Ammon's horn (tissue), 1 donor: ENCODE results near the gene PDE8A.
"Not testable (repeated sequence)": the region's sequence is repeated elsewhere in the genome, so short reads cannot be mapped to it uniquely, and the experiment has no call there.

Experiments used
- DNase-seq: peaks from one replicate; pipeline ENCODE4 v3.0.0-alpha.2; 2016; ENCODE audit warnings: low spot score

PDE8A gene

GRCh38 chr15:84988909-84989644, 7.4 kb downstream of the PDE8A start:
- DNase-seq, result no peak

GRCh38 chr15:84990507-84990906, 8.9 kb downstream of the PDE8A start:
- DNase-seq, result no peak

- no peak for DNase-seq
Measured at GRCh38 chr15:84991014-84991712, 9.5 kb downstream of the PDE8A start.

GRCh38 chr15:84992157-84992944, 10.7 kb downstream of the PDE8A start:
- no peak for DNase-seq

GRCh38 chr15:84996055-84996454, 14.4 kb downstream of the PDE8A start:
- DNase-seq, result no peak

- DNase-seq, result not testable (repeated sequence)
Measured at GRCh38 chr15:84996714-84997113, 15.1 kb downstream of the PDE8A start.

- DNase-seq, result not testable (repeated sequence)
Measured at GRCh38 chr15:84997214-84997613, 15.6 kb downstream of the PDE8A start.

GRCh38 chr15:85000189-85000864, 18.7 kb downstream of the PDE8A start:
- no peak for DNase-seq

- no peak for DNase-seq
Measured at GRCh38 chr15:85000937-85001336, 19.3 kb downstream of the PDE8A start.

- DNase-seq, result no peak
Measured at GRCh38 chr15:85002517-85002916, 20.9 kb downstream of the PDE8A start.

- peak; percentile 54 for DNase-seq
Measured at GRCh38 chr15:85003593-85004312, 22.1 kb downstream of the PDE8A start.

GRCh38 chr15:85004550-85004949, 22.9 kb downstream of the PDE8A start:
- no peak for DNase-seq

GRCh38 chr15:85005319-85005718, 23.7 kb downstream of the PDE8A start:
- DNase-seq, result no peak

GRCh38 chr15:85005746-85006145, 24.1 kb downstream of the PDE8A start:
- no peak for DNase-seq

GRCh38 chr15:85006201-85006600, 24.5 kb downstream of the PDE8A start:
- DNase-seq, result no peak

GRCh38 chr15:85006655-85007054, 25.0 kb downstream of the PDE8A start:
- no peak for DNase-seq

GRCh38 chr15:85007137-85007536, 25.5 kb downstream of the PDE8A start:
- DNase-seq, result no peak

GRCh38 chr15:85007741-85008397, 26.2 kb downstream of the PDE8A start:
- no peak for DNase-seq

GRCh38 chr15:85008474-85009260, 27.0 kb downstream of the PDE8A start:
- no peak for DNase-seq

- no peak for DNase-seq
Measured at GRCh38 chr15:85009435-85009834, 27.8 kb downstream of the PDE8A start.
